HG03095 (cell line): ENCODE results near the gene AGMO.

Experiments
- ATAC-seq: cut with Tn5 transposase; IDR thresholded peaks from one replicate; pipeline ENCODE4 v1.9.1; 2021; ENCODE audit warnings: moderate library complexity; ENCODE audit not compliant: unreplicated experiment

Gene AGMO

DNA sequence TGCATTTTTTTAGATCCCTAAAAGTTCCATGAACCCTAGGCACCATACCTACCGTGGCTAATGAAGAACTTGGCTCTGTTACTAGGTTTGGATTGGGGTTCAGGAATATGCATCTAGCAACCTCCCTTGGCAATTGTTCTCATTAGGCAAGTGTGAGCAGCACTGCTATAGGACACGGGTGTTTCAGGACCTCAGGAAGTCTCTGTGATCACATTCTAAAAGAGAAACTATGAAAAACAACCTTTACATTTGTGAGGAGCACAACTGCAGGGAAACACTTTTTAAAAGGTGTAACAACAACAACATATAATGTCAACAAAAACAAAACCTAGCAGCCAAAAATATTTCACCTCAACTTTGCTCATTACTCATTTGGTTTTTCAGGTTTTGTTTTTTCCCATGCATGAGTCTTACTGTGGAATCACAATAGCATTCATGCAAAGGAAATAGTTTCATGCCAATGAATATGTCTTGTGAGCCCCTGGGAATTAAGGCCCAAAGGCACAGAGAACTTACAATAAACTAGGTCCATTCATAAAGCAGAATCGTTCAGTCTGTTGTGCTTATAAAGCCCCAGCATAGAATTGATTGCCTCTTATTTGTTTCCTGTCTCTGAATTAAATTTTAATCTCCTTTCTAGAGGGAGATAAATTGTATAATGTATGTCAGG lies 403.5 kb downstream of the AGMO start:
- ATAC-seq, result no peak
